Left colon (tissue), 2 donors: ENCODE measurements around the gene RXRA. TPM values are rescaled to one million over a fixed set of nuclear protein-coding genes. Genes with fewer than 3 reads are reported as not detected.

Experiments used
- ATAC-seq: fragments of 200-7000 bp; cut with Tn5 transposase; one replicate; pipeline ENCODE4 v1.9.1; 2020; ENCODE audit warnings: mild to moderate bottlenecking, moderate library complexity
- DNase-seq, 2 donors: peaks; one replicate each; pipeline ENCODE4 v3.0.0-alpha.2; 2020
- intact Hi-C, 2 donors: fragments of 100-400 bp; cut with DNase I in 1 of 2; cut with micrococcal nuclease in 1 of 2; formaldehyde crosslinking; loops; one replicate each; pipeline versions ENCODE4 v1.11.2 to v1.14.0; 2022; cut with DNase I, micrococcal nuclease
- total RNA-seq, 2 donors: library from RNA; stranded (reverse); fragmentation: NEBNext Ultra II Directional; extraction: Animal tissue kit (Norgen Biotek cat#: 25700); gene quantifications; one replicate each; pipeline ENCODE4 v1.2.1, GENCODE V29; 2021
- donor health status: DM: no; HTN: no; CAD: no.
- donor health status: DM: yes; HTN: yes; CAD: no.

RXRA gene
- total RNA-seq, 2 donors from 2014 or later = 68.3 to 88.9 TPM

- DNase-seq (no peak), ATAC-seq (no peak)
- intact Hi-C loops = no loop called here
Observed at GRCh38 chr9:134429481-134429880, 103.2 kb downstream of the RXRA start.

GRCh38 chr9:134431095-134431494 lies 104.8 kb downstream of the RXRA start:
- intact Hi-C loops = no loop called here
- ATAC-seq = no peak
- no peak for DNase-seq

GRCh38 chr9:134431626-134432025 lies 105.4 kb downstream of the RXRA start:
- intact Hi-C loops = no loop called here
- DNase-seq = no peak
- ATAC-seq = no peak

- no peak for DNase-seq
Observed at GRCh38 chr9:134432471-134432870, 106.2 kb downstream of the RXRA start.

GRCh38 chr9:134433101-134433500 lies 106.8 kb downstream of the RXRA start:
- no peak for DNase-seq

More at GRCh38 chr9:134432471-134432870, 106.2 kb downstream of the RXRA start:
- no peak for ATAC-seq
- intact Hi-C loops = no loop called here

GRCh38 chr9:134433909-134434882 lies 107.9 kb downstream of the RXRA start:
- intact Hi-C loops = no loop called here
- ATAC-seq (peak; percentile 13), DNase-seq (no peak)

More at GRCh38 chr9:134433101-134433500, 106.8 kb downstream of the RXRA start:
- ATAC-seq = no peak
- intact Hi-C loops = no loop called here

GRCh38 chr9:134434894-134435506 lies 108.7 kb downstream of the RXRA start:
- peak; percentile 90 to 95 for DNase-seq
- intact Hi-C loops = loop anchor here in 1 of 2 donors (5.0 kb wide), 1 partner anchor 263 kb away; no protein-coding TSS in a partner anchor
- ATAC-seq = peak; percentile 75

GRCh38 chr9:134435550-134436378 lies 109.5 kb downstream of the RXRA start:
- no peak for ATAC-seq

GRCh38 chr9:134436379-134436762 lies 110.1 kb downstream of the RXRA start:
- DNase-seq (no peak), ATAC-seq (no peak)
- intact Hi-C loops = loop anchor here in 1 of 2 donors (5.0 kb wide), 1 partner anchor 264 kb away; no protein-coding TSS in a partner anchor

More at GRCh38 chr9:134435550-134436378, 109.5 kb downstream of the RXRA start:
- intact Hi-C loops = loop anchor here in 1 of 2 donors (5.0 kb wide), 1 partner anchor 263 kb away; no protein-coding TSS in a partner anchor
- no peak for DNase-seq

GRCh38 chr9:134436911-134437310 lies 110.7 kb downstream of the RXRA start:
- no peak for ATAC-seq
- intact Hi-C loops = loop anchor here in 1 of 2 donors (5.0 kb wide), 1 partner anchor 265 kb away; no protein-coding TSS in a partner anchor
- DNase-seq = no peak

- ATAC-seq = no peak
- no peak for DNase-seq
- intact Hi-C loops = loop anchor here in 1 of 2 donors (5.0 kb wide), 1 partner anchor 265 kb away; no protein-coding TSS in a partner anchor
Observed at GRCh38 chr9:134437403-134438194, 111.3 kb downstream of the RXRA start.

GRCh38 chr9:134438195-134438788 lies 112.0 kb downstream of the RXRA start:
- intact Hi-C loops = loop anchor here in 1 of 2 donors (5.0 kb wide), 1 partner anchor 266 kb away; no protein-coding TSS in a partner anchor
- no peak for ATAC-seq
- DNase-seq = no peak

GRCh38 chr9:134439368-134439784 lies 113.1 kb downstream of the RXRA start:
- DNase-seq (no peak), ATAC-seq (no peak)
- intact Hi-C loops = loop anchor here in 1 of 2 donors (5.0 kb wide), 1 partner anchor 267 kb away; no protein-coding TSS in a partner anchor

- ATAC-seq (peak; percentile 0), DNase-seq (no peak)
- intact Hi-C loops = no loop called here
Observed at GRCh38 chr9:134440636-134441226, 114.5 kb downstream of the RXRA start.

GRCh38 chr9:134441227-134442084 lies 115.2 kb downstream of the RXRA start:
- intact Hi-C loops = loop anchor here in 1 of 2 donors (2.0 kb wide), 1 partner anchor 271 kb away; no protein-coding TSS in a partner anchor
- DNase-seq (peak in 1 of 2 donors; percentile 30), ATAC-seq (peak; percentile 20)

GRCh38 chr9:134442085-134442474 lies 115.8 kb downstream of the RXRA start:
- intact Hi-C loops = loop anchor here in 1 of 2 donors (2.0 kb wide), 1 partner anchor 271 kb away; no protein-coding TSS in a partner anchor
- DNase-seq = peak in 1 of 2 donors; percentile 31
- peak; percentile 1 for ATAC-seq
